BLaER1 treated with 17β-estradiol and CSF1 and Interleukin-3, amounts not matched to agents 10 nM and 100 nM (cell line): Measurements from ENCODE around the gene DOK6.
"Not testable (repeated sequence)": the region's sequence is repeated elsewhere in the genome, so short reads cannot be mapped to it uniquely, and the experiment has no call there.

Experiments
- H3K27ac ChIP-seq, 11 experiments: shearing (Covaris generic); formaldehyde crosslinking; 2 replicates each; pipeline ENCODE4 v1.8.1; 2022
- H3K27me3 ChIP-seq, 11 experiments: shearing (Covaris generic); formaldehyde crosslinking; 2 replicates each; pipeline ENCODE4 v1.8.1; 2022
- H3K36me3 ChIP-seq, 11 experiments: shearing (Covaris generic); formaldehyde crosslinking; 2 replicates each; pipeline ENCODE4 v1.8.1; 2022
- H3K4me1 ChIP-seq, 10 experiments: shearing (Covaris generic); formaldehyde crosslinking; 2 replicates each; pipeline ENCODE4 v1.8.1; 2022
- H3K4me2 ChIP-seq, 11 experiments: shearing (Covaris generic); formaldehyde crosslinking; 2 replicates each; pipeline ENCODE4 v1.8.1; 2022
- H3K4me3 ChIP-seq, 10 experiments: shearing (Covaris generic); formaldehyde crosslinking; 2 replicates each; pipeline ENCODE4 v1.8.1; 2022
- H3K9ac ChIP-seq, 11 experiments: shearing (Covaris generic); formaldehyde crosslinking; 2 replicates each; pipeline ENCODE4 v1.8.1; 2022
- H3K9me3 ChIP-seq, 11 experiments: shearing (Covaris generic); formaldehyde crosslinking; replicated peaks in 1 of 11; 2 replicates each; pipeline ENCODE4 v1.8.1; 2022
- H4K20me1 ChIP-seq, 11 experiments: shearing (Covaris generic); formaldehyde crosslinking; 2 replicates each; pipeline ENCODE4 v1.8.1; 2022
- Cebpa-rat ChIP-seq, 11 experiments: shearing (Covaris generic); IDR thresholded peaks; 2 replicates each; pipeline ENCODE4 v1.8.1; 2022

Gene DOK6

DNA sequence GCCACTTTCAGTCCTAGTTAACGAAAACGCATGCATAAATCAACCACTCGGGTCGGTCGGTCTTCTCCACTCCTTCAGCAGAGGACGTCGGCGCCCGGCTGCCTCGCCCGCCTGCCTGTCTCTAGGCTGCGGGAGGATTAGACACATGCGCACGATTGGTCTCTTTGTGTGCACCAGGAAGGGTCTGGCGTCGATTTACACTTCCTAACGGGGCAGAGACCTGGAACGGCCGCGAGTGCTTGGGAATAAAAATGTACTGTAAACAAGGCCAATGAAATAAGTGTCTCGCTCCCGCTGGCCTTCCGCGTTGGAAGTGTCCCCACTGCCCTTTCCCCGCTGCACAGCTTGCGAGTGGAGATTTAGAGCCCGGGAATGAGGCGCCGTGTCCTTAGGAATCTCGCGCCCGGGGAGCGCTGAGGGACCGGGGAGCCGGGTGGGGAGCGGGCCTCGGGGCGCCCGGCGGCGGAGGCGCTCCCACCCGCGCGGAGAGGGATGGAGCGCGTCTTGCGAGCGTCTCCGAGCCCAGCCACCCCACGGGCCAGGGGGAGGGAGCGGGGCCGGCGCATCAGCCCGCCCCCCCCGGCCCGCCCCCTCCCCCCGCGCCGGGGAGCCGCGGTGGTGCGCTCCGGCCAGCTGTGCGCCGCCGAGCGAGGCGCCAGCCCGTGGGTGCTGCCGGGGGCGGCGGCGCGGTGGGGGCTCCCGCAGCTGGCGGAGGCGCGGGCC, at the start of gene DOK6:
Gene DOK6, plus strand, starts transcription at position 636 of the 723 bp plus-strand sequence.
- H3K4me3 ChIP-seq: 0 out of 20 replicates have a peak within 1 kb of the TSS, but pooled peaks of 1 of the 10 experiments have one; percentile 4
- H3K27ac ChIP-seq: no peak within 1 kb of the TSS
- TF ChIP-seq Cebpa-rat (IDR thresholded peaks at IDR 0.05): no peak
- H3K4me1 ChIP-seq: peaks cover 0 to 7% (median 0%) of the 10 kb centered on the region in 10 experiments; a peak in 3 of 20 replicates
- H3K36me3 ChIP-seq: no peaks in the 10 kb centered on the region
- no peaks in the 10 kb centered on the region for H3K27me3 ChIP-seq
- no peak within 1 kb of the TSS for H3K4me2 ChIP-seq
- H3K9ac ChIP-seq: no peak within 1 kb of the TSS
- peaks cover 26 to 41% (median 28%) of the 10 kb centered on the region in 11 experiments for H3K9me3 ChIP-seq
- no peaks in the 10 kb centered on the region for H4K20me1 ChIP-seq

DNA sequence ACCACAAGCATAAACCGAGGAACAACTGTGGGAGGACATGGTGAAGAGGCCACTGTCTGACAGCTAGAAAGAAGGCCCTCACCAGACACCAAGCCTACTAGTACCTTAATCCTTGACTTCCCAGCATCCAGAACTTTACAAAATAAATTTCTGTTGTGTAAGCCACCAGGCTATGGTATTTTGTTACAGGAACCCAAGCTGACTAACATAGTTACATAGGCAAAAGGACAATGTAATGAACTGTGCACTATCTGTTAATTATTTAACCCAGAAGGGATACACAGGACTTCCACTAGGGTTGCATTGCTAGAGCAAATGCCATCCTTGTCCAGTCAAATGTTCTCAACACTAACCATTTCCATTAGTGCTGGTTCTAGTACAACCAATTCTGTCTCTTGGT, 47.7 kb upstream of the DOK6 start:
- Histone ChIP-seq H3K27me3 (no peaks in the 10 kb centered on the region), H3K4me1 (no peaks in the 10 kb centered on the region), H3K36me3 (no peaks in the 10 kb centered on the region), H3K9ac (no peak overlapping the region), H3K4me3 (no peak overlapping the region), H3K9me3 (no peaks in the 10 kb centered on the region), H3K4me2 (no peak overlapping the region), H3K27ac (no peak overlapping the region), H4K20me1 (no peaks in the 10 kb centered on the region)
- TF ChIP-seq Cebpa-rat (IDR thresholded peaks at IDR 0.05): no peak

DNA sequence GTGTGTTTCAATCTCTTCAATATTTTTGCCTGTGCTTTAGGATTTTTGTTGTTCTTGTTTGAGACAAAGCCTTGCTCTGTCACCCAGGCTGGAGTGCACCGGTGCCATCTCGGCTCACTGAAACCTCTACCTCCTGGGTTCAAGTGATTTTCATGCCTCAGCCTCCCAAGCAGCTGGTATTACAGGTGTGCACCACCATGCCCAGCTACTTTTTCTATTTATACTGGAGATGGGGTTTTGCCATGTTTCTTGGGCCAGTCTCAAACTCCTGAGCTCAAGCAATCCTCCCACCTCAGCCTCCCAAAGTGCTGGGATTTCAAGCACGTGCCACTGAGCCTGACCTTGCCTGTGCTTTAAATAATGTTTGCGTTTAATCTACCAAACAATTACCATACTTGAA, 43.1 kb upstream of the DOK6 start:
- TF ChIP-seq Cebpa-rat (IDR thresholded peaks at IDR 0.05): no peak
- Histone ChIP-seq H3K27me3 (no peaks in the 10 kb centered on the region), H3K36me3 (no peaks in the 10 kb centered on the region), H3K9me3 (peaks cover 19 to 24% (median 21%) of the 10 kb centered on the region in 11 experiments), H3K4me3 (no peak overlapping the region), H3K27ac (no peak overlapping the region), H4K20me1 (no peaks in the 10 kb centered on the region), H3K4me2 (no peak overlapping the region), H3K4me1 (0 out of 20 replicates have a peak, but pooled peaks cover 0 to 6% (median 0%) of the 10 kb centered on the region in 10 experiments), H3K9ac (no peak overlapping the region)

DNA sequence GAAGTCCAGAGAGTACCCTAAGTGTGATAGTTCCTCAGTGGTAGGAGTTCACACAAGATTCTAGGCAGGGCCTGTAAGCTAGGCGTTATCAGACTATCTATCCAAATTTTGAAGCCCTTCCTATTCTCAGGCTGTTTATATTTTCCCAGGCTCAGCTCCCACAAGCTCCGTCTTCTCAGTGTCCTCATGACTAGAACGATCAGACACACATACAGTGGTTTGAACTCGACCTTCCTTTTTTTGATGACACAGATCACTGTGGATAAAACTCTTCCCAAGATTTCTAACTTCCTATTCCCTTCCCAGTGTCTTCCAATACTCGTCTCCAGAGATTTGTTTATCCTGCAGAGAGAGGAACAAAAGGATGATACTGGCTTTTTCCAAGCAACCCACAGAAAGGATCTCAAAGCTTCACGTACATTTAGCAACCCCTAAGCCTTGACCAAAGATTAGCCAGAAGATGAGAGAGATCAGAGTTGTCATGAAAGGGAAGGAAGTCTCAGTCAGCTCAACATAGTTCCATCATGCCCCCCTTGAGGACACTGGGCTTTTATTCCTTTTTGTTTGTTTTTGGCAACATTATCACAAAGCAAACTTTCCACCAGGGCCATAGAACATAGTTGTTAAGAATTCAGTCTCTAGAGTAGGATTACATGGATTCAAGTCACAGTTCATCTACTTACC, 42.3 kb upstream of the DOK6 start:
- H3K4me2 ChIP-seq: no peak overlapping the region
- no peak overlapping the region for H3K9ac ChIP-seq
- H3K27ac ChIP-seq: no peak overlapping the region
- H4K20me1 ChIP-seq: no peaks in the 10 kb centered on the region
- no peaks in the 10 kb centered on the region for H3K27me3 ChIP-seq
- peaks cover 0 to 6% (median 0%) of the 10 kb centered on the region in 10 experiments; a peak in 1 of 20 replicates for H3K4me1 ChIP-seq
- no peak overlapping the region for H3K4me3 ChIP-seq
- no peaks in the 10 kb centered on the region for H3K36me3 ChIP-seq
- H3K9me3 ChIP-seq: peaks cover 19 to 24% (median 21%) of the 10 kb centered on the region in 11 experiments
- no peak for TF ChIP-seq Cebpa-rat (IDR thresholded peaks at IDR 0.05)

DNA sequence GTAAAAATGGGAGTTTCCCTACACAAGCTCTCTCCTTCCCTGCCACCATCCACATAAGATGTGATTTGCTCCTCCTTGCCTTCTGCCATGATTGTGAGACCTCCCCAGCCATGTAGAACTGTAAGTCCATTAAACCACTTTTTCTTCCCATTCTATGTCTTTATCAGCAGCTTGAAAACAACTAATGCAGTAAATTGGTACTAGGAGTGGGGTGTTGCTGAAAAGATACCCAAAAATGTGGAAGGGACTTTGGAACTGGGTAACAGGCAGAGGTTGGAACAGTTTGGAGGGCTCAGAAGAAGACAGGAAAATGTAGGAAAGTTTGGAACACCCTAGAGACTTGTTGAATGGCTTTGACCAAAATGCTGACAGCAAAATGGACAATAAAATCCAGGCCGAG, 40.9 kb upstream of the DOK6 start:
- H3K27ac ChIP-seq, H3K27me3 ChIP-seq, H3K4me3 ChIP-seq, H3K4me2 ChIP-seq, H3K36me3 ChIP-seq, H3K9ac ChIP-seq, H4K20me1 ChIP-seq: not testable (repeated sequence)
- peaks cover 0 to 18% (median 9%) of the 10 kb centered on the region in 10 experiments; a peak in 16 of 20 replicates for H3K4me1 ChIP-seq
- peaks cover 19 to 24% (median 21%) of the 10 kb centered on the region in 11 experiments for H3K9me3 ChIP-seq

DNA sequence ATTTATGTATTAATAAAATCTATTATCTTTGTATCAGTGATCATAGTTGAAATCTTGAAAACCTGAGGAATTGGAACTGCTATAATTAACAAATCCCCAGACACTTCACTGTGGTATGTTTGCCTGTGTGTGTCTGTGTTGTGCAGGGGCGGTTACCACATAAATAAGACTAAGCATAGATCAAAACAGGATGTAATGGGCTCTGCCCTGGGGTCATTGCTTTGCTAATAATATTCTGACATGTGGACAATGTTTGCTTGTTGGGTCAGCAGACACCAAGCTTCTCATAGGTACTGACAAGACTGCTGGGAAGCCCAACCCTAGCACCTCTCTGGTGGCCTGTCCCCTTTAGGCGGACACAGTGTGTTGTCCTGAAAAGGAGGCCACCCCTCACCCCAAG, 35.8 kb upstream of the DOK6 start:
- Histone ChIP-seq H3K4me1 (peaks cover 0 to 29% (median 19%) of the 10 kb centered on the region in 10 experiments; a peak in 17 of 20 replicates), H4K20me1 (no peaks in the 10 kb centered on the region), H3K4me3 (no peak overlapping the region), H3K27me3 (no peaks in the 10 kb centered on the region), H3K9ac (no peak overlapping the region), H3K36me3 (no peaks in the 10 kb centered on the region), H3K4me2 (peak overlapping the region in 10 of 11 experiments; percentile 10 to 82 (median 64); a peak in 18 of 22 replicates), H3K27ac (peak overlapping the region in 3 of 11 experiments; percentile 26 to 49 (median 43); a peak in 5 of 22 replicates), H3K9me3 (peaks cover 10 to 14% (median 12%) of the 10 kb centered on the region in 11 experiments)
- TF ChIP-seq Cebpa-rat (IDR thresholded peaks at IDR 0.05): no peak

DNA sequence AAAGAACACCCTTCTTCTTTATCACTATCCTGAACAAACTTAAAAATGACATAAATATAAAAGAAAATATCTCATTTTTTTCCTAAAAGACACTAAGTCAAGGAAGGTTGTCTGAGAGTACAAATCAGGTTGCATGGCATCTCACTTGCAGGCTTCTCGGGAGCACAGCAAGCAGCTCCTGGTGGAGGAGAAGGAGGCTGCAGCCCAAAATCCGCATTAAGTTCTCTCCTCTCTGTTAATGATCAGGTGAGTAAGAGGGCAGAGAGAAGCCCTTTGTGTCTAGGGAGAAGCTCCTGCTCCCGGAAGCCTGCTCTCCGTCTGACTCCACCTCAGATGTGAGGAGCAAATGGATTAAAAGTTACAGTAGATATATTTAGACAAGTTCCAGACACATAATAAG, 35.0 kb upstream of the DOK6 start:
- no peaks in the 10 kb centered on the region for H3K36me3 ChIP-seq

DNA sequence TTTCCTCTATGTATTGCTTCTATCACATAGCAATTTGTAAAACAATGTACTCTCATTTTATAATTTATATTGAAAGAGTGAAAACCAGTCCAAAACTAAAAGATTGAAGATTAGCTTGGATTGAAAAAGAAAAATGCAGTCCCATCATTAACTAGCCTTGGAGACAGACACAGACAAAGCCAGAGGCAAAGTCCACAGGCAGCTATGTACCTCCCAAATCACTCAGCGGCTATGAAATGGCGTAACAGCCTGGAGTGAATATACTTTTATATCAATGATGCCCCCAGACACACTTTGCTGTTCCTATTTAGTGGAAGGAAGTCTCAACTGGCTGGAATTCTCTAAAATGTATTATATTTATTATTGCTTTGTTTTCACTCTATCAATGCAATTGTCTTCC, 33.6 kb upstream of the DOK6 start:
- Histone ChIP-seq H4K20me1 (no peaks in the 10 kb centered on the region), H3K4me1 (peaks cover 0 to 29% (median 18%) of the 10 kb centered on the region in 10 experiments; a peak in 17 of 20 replicates), H3K9me3 (no peaks in the 10 kb centered on the region), H3K9ac (no peak overlapping the region), H3K36me3 (no peaks in the 10 kb centered on the region), H3K4me2 (no peak overlapping the region), H3K27ac (no peak overlapping the region), H3K27me3 (no peaks in the 10 kb centered on the region), H3K4me3 (no peak overlapping the region)
- no peak for TF ChIP-seq Cebpa-rat (IDR thresholded peaks at IDR 0.05)

More for the DNA sequence above, 35.0 kb upstream of the DOK6 start:
- Histone ChIP-seq H3K9me3 (peaks cover 4 to 6% (median 5%) of the 10 kb centered on the region in 11 experiments; a peak in 16 of 22 replicates), H3K27ac (peak overlapping the region in 2 of 11 experiments; percentile 26 to 49; a peak in 1 of 22 replicates), H3K4me3 (no peak overlapping the region), H4K20me1 (no peaks in the 10 kb centered on the region), H3K4me2 (peak overlapping the region in 7 of 11 experiments; percentile 55 to 82 (median 67); a peak in 12 of 22 replicates), H3K27me3 (no peaks in the 10 kb centered on the region), H3K9ac (no peak overlapping the region), H3K4me1 (peaks cover 0 to 29% (median 19%) of the 10 kb centered on the region in 10 experiments; a peak in 17 of 20 replicates)
- no peak for TF ChIP-seq Cebpa-rat (IDR thresholded peaks at IDR 0.05)

DNA sequence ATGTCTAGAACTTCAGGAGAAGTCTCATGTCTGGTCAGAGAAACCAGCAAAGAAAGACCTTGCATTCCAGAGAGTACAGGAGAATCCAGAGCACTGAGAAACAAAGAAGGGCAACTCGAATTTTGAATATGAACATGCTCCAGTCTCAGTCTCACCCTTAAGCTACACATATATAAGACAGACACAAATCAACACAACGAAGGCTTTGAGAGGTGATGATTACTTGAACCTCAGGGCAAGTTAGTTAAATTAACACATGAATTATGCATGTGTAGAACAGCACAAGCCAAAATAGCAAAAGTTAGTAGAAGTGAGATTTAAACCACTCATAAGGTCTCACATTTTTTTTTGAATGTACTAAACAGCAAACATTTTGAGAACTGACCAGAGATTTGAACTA, 29.0 kb upstream of the DOK6 start:
- no peak overlapping the region for H3K27ac ChIP-seq
- no peak for TF ChIP-seq Cebpa-rat (IDR thresholded peaks at IDR 0.05)

More for the DNA sequence above, 29.0 kb upstream of the DOK6 start:
- Histone ChIP-seq H3K4me1 (no peaks in the 10 kb centered on the region), H3K4me2 (no peak overlapping the region), H3K36me3 (no peaks in the 10 kb centered on the region), H3K9me3 (no peaks in the 10 kb centered on the region), H4K20me1 (no peaks in the 10 kb centered on the region), H3K4me3 (no peak overlapping the region), H3K27me3 (no peaks in the 10 kb centered on the region), H3K9ac (no peak overlapping the region)
